ENCODE data around the gene SHISAL2A. TPM values are rescaled to one million over a fixed set of nuclear protein-coding genes. Genes with fewer than 3 reads are reported as not detected.
A peak's percentile ranks its signal among the peaks of the same experiment; 100 is the strongest.

The SHISAL2A gene
- total and polyA plus RNA-seq, 2 of the 8 experiments (the other 6 are each of a cell fraction or from before 2014, with no cell fraction given) = 0.74 to 2.1 TPM

GRCh38 chr1:52663716-52664115 is 30.7 kb downstream of the SHISAL2A start:
- ChIA-PET CTCF (ENCODE audit: partially characterized antibody) (interaction anchor here (1.6 kb wide), 1 partner anchor 21 kb away, joined by 5 read pairs; no protein-coding TSS in a partner anchor), POLR2A (ENCODE audit: partially characterized antibody) (interaction anchor here (0.9 kb wide), 1 partner anchor 260 kb away, joined by 5 read pairs; the partner anchor contains the start of genes ORC1 and PRPF38A)
- H4K5ac ChIP-seq (ENCODE audit: insufficient read length, low read depth, low read length) = no peak overlapping the region
- no peak overlapping the region for H3K4ac ChIP-seq (replicated peaks; ENCODE audit: insufficient read length, low read depth, low read length)
- WGBS, 2 experiments (ENCODE audit: extremely low coverage in 1 of 2, insufficient coverage in 1 of 2, insufficient read length in 1 of 2, insufficient replicate concordance in 2 of 2, low coverage in 1 of 2, low lambda C conversion rate in 2 of 2, missing lambda C conversion rate in 1 of 2) = 91% methylated on average over 5 of the region's 5 CpGs; no CpG with 5 or more reads in 1 of the 2 experiments
- H4K91ac ChIP-seq (replicated peaks; ENCODE audit: insufficient read length, low read length) = no peak overlapping the region
- no peak overlapping the region for H2AFZ ChIP-seq (ENCODE audit: low read length)
- H4K20me1 ChIP-seq (replicated peaks in 1 of 2; ENCODE audit: control insufficient read depth in 1 of 2, insufficient read depth in 2 of 2, low read length in 2 of 2) = no peaks in the 10 kb centered on the region
- no peak overlapping the region for H2BK5ac ChIP-seq (ENCODE audit: low read depth, low read length)
- H2BK15ac ChIP-seq (ENCODE audit: low read length) = no peak overlapping the region
- H3K9ac ChIP-seq (replicated peaks in 1 of 4; ENCODE audit: extremely low read depth in 1 of 4, low read depth in 3 of 4, low read length in 3 of 4) = no peak overlapping the region
- no peak overlapping the region for H3K56ac ChIP-seq (replicated peaks; ENCODE audit: insufficient read length, low read depth, low read length)
- 0 out of 2 replicates have a peak, but pooled peaks have one; percentile 7 for TF ChIP-seq TEAD4 (IDR thresholded peaks at IDR 0.05; ENCODE audit: low read depth, low read length)
- TF ChIP-seq ATF2 (IDR thresholded peaks at IDR 0.05; ENCODE audit: low read length) = no peak
- no peak overlapping the region for H2BK120ac ChIP-seq (replicated peaks; ENCODE audit: low read depth, low read length)
- FAIRE-seq (no peak), DNase-seq (ENCODE audit: low read depth in 1 of 2, low spot score in 2 of 2) (no peak)
- no peak overlapping the region for H3K27ac ChIP-seq (ENCODE audit: low read depth, low read length)
- no peaks in the 10 kb centered on the region for H3K27me3 ChIP-seq (replicated peaks in 1 of 4; ENCODE audit: control insufficient read depth in 3 of 4, extremely low read depth in 1 of 4, insufficient read depth in 3 of 4, low read length in 3 of 4)
- no peaks in the 10 kb centered on the region for H3K9me3 ChIP-seq (ENCODE audit: insufficient read depth in 2 of 2, low read depth in 1 of 2, low read length in 1 of 2)
- H3K14ac ChIP-seq (ENCODE audit: insufficient read length) = no peak overlapping the region
- no peak overlapping the region for H4K8ac ChIP-seq (ENCODE audit: extremely low read depth, insufficient read depth, low read length)
- no peaks in the 10 kb centered on the region for H3K79me1 ChIP-seq (ENCODE audit: low read depth, low read length)
- no peaks in the 10 kb centered on the region for H3K79me2 ChIP-seq (ENCODE audit: control insufficient read depth in 1 of 2, insufficient read depth in 2 of 2, low read length in 2 of 2)
- no peak overlapping the region for H2BK20ac ChIP-seq (ENCODE audit: low read length)
- H3K4me1 ChIP-seq (replicated peaks in 1 of 4; ENCODE audit: control insufficient read depth in 3 of 4, insufficient read depth in 4 of 4, low read length in 3 of 4) = peaks cover 7 to 26% (median 17%) of the 10 kb centered on the region in 4 experiments
- no peaks in the 10 kb centered on the region for H3K23me2 ChIP-seq (ENCODE audit: low read depth, low read length)
- H3K36me3 ChIP-seq (ENCODE audit: control insufficient read depth in 2 of 4, insufficient read depth in 4 of 4, low read length in 3 of 4) = no peaks in the 10 kb centered on the region
- H3K23ac ChIP-seq (ENCODE audit: insufficient read length) = no peak overlapping the region
- no peak overlapping the region for H2AK5ac ChIP-seq (ENCODE audit: low read depth, low read length)
- H3K4me2 ChIP-seq (ENCODE audit: insufficient read depth in 1 of 2, low read depth in 2 of 2, low read length in 2 of 2) = no peak overlapping the region
- no peak overlapping the region for H3K4me3 ChIP-seq (ENCODE audit: extremely low read depth in 1 of 4, insufficient read depth in 2 of 4, low read depth in 3 of 4, low read length in 4 of 4)
- no peak overlapping the region for H3K18ac ChIP-seq (ENCODE audit: extremely low read depth, low read length)
- H2BK12ac ChIP-seq (ENCODE audit: low read depth, low read length) = no peak overlapping the region

Measured in H1 (cell line).